GM18873 (cell line): ENCODE data around the gene SYT8.

Experiments
- ATAC-seq: cut with Tn5 transposase; IDR thresholded peaks from one replicate; pipeline ENCODE4 v1.9.1; 2021; ENCODE audit warnings: mild to moderate bottlenecking, moderate library complexity, moderate number of reproducible peaks; ENCODE audit not compliant: unreplicated experiment, low FRiP score

SYT8 gene

DNA sequence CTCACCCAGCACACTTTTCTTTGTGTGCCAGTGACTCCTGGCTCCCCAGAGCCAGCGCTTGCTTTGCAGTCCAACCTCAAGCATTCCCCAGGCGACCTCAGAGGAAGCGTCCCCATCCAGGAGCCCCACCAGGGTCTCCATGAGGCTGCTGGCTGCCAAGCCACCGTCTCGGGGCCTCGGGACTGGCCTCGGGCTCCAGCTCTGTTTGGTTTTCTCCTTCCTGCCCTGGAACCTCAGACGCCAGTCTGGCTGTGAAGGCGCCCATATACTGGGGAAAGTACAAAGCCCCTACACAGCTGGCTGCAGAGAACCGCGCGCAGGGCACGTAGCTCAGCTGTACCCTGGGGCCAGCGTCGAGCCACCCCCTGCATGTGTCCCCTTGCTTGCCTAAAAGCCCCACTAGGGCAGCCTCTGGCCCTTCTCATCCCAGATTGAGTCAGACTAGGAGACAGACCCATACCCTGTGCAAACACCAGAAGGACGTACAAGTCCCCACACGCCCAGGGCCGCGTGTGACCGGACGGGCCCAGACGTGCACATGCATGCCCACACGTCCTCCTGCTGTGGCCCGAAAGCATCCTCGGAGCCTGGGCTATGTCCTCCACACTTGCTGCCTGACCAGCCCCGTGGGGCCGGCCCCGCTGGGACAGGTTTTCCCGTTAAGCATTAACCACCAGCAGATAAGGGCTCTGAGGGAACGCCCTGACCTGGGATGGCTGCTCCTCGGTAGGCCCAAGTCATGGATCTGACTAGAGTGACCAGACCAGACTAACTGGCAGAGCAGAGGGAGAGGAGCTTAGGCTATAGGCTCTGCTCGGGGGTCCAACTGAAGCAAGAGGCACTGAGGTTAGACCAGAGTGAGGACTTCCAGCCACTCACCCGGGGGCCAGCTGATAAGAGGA is 4.2 kb upstream of the SYT8 start:
- ATAC-seq, result no peak

DNA sequence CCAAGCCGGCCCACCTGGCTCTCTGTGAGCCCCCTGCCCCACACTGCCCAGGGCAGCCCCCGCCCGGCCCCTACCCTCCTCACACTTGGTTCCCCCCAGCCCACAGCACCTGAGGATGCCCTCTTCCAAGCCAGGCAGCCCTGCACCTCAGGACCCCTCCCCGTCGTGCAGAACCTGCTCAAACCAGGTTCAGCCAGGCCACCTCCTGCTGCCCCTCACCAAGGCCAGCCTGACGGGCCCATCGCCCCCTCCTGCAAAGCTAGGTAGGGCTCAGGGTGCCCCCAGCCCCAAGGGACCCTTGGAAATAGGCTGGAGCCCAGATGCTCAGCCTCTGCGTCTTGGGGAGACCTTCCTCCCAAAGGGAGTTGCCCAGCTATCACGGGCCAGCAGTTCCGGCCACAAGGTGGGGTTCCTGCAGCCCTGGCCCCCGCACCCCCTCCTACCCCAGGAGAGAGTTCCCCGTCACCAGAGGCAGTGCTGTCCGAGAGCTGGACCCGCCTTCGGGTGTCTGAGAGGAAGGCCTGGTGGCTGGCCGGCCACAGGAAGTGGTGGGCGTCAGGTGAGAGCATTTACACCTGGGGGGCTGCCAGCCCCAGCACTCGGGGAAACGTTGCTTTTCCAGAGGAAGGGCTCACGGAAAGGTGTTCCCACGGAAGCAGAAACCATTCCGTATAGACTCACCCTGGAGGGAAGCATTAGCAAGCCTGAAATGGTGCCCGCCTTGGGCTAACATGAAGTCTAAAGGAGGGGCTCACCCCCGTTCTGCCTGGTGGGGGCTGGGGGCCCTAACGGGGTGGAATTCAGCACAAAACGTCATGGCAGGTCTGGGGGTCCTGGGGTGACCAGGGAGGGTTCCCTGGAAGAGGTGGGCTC is 3.2 kb upstream of the SYT8 start:
- no peak for ATAC-seq

- no peak for ATAC-seq
These were observed 2.4 kb upstream of the SYT8 start for GRCh38 chr11:1832211-1832919.

- ATAC-seq, result no peak
These were observed 1.9 kb upstream of the SYT8 start for GRCh38 chr11:1832920-1833295.

GRCh38 chr11:1834062-1834610 is 654 bp upstream of the SYT8 start:
- ATAC-seq, result no peak

DNA sequence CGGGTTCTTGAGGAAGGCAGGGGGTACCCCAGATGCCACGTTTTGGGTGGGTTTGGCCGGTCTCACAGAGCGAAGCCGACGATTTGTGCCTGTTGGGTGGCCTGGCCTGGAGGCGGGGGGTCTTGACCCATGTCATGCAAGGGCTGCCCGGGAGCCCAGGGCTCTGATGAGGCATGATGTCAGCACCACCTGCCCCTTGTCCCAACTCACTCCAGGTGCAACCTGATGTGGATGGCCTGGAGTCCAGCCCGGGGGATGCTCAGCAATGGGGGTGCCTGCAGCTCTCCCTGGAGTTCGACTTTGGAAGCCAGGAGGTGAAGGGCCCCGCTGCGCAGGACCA is 851 bp downstream of the SYT8 start:
- no peak for ATAC-seq

- no peak for ATAC-seq
These were observed 1.5 kb downstream of the SYT8 start for GRCh38 chr11:1836011-1836945.

GRCh38 chr11:1837171-1838076 is 2.6 kb downstream of the SYT8 start:
- ATAC-seq, result peak; percentile 51

- ATAC-seq, result no peak
These were observed 3.3 kb downstream of the SYT8 start for GRCh38 chr11:1838077-1838425.

- ATAC-seq, result no peak
These were observed 3.8 kb downstream of the SYT8 start, which contains the start of gene TNNI2 for GRCh38 chr11:1838426-1839144. Gene TNNI2, plus strand, starts transcription at chr11:1838981. Its CDS starts 716 bp downstream, at chr11:1839697.

DNA sequence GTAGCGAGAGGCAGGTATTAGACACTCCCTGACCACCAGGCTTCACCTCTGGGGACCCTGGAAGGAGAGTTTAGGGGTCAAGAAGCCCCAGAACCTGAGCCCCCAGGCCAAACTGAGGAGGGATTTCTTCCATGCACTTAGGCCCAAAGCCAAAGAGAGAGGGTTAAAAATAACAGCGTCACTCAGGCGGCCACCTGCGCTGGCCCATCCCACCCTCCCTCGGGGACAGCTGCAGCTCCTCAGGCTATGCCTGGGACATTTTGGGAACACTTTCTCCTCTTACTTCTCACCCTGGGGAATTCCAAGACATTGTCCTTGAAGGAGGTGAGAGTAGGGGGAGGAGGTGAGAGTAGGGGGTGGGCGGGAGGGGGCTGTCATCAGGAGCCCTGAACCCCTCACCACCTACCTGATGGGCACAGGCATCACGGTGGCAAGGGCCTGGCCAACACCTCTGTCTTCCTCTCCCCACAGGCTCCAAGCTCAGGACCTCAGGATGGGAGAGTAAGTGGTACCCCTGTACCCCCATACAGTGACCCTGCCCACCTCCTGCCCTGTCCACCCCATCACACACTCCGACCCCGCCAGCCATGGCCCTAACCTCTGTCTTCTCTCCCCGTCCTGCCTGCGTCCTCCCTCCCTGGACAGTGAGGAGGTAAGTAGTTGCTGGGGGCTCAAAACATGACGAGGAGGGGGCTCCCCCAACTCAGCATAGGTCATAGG is 4.6 kb downstream of the SYT8 start:
- ATAC-seq, result no peak

- ATAC-seq, result no peak
These were observed 5.4 kb downstream of the SYT8 start for GRCh38 chr11:1839924-1840779.

DNA sequence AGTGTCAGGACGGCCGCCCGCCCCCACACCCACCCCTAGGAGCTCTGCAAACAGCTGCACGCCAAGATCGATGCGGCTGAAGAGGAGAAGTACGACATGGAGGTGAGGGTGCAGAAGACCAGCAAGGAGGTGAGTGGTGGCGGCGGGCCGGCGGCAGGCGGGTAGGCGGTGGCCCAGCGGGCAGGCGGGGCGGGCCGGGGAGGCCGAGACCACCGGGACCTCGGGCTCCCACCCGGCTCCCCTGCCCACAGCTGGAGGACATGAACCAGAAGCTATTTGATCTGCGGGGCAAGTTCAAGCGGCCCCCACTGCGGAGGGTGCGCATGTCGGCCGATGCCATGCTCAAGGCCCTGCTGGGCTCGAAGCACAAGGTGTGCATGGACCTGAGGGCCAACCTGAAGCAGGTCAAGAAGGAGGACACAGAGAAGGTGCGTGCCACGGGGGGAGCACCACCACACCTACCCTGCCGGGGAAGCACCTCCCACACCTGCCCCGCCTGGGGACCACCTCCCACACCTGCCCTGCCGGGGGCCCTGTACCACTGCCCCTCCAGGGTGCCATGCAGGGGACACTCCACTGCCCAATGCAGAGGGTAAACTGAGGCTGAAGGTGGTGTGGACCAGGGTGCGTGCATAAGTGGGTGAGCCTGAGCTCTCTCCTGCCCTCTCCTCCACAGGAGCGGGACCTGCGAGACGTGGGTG is 6.1 kb downstream of the SYT8 start:
- ATAC-seq, result no peak

GRCh38 chr11:1841511-1842148 is 6.8 kb downstream of the SYT8 start:
- no peak for ATAC-seq
